SK-N-SH (cell line): ENCODE measurements around the gene CAPN11.

Experiments
- CHD2 ChIP-seq: fragments of 150-350 bp; IDR thresholded peaks from 2 replicates; pipeline ENCODE4 v1.6.1; 2018; ENCODE audit warnings: low read length; ENCODE audit not compliant: partially characterized antibody
- GATA2 ChIP-seq: sonication (generic); formaldehyde crosslinking; IDR thresholded peaks from 2 replicates; pipeline ENCODE4 v1.5.0; 2020; ENCODE audit warnings: mild to moderate bottlenecking, missing genetic modification reagents
- RAD21 ChIP-seq: IDR thresholded peaks from 2 replicates; pipeline ENCODE4 v1.6.1; 2012; ENCODE audit warnings: mild to moderate bottlenecking, low read length
- RCOR1 ChIP-seq: fragments of 150-350 bp; IDR thresholded peaks from 2 replicates; pipeline ENCODE4 v1.6.1; 2017; ENCODE audit warnings: antibody characterized with exemption, low read length
- SIN3A ChIP-seq: IDR thresholded peaks from 2 replicates; pipeline ENCODE4 v1.6.1; 2012; ENCODE audit warnings: low read depth, mild to moderate bottlenecking, low read length, moderate library complexity, borderline replicate concordance
- TF ChIP-seq, protein P1 (sequence below): fragments of 200-600 bp; sonication (generic); IDR thresholded peaks from 2 replicates; pipeline ENCODE4 v1.6.1; 2017; ENCODE audit warnings: antibody characterized with exemption, mild to moderate bottlenecking, moderate library complexity

DNA sequence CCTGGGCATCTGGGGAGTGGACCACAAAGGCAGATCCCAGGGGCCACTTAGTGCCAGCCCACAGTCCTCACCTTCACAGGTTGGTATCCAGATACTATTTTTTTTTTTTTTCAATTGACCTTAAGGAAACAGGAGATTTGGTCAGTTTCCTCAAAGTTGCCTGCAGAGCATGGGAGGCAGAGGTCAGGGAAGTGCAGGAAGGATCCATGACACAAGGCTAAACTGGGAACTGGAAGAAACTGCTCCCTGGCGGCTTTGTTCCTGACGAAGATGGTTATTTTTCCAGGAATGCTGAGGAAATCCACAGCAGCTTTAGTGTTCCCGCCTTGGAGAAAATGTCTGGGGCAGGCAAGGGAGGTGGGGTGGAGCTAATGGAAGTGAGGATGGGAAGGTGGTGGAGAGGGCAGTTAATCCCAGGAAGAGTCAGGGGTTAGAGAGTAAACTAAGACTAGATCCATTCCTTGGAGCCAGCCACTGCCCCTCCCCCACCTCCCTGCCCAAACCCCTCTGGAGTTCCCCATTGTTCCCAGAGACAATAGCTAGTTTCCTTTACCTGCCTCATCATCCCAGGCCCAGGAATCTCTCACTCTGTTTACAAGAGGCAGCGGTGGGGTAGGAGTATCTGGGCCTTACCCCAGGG lies 43.8 kb downstream of the CAPN11 start:
- TF ChIP-seq RCOR1 (no peak), CHD2 (no peak), SIN3A (no peak), GATA2 (CRISPR knock-in tag) (no peak), RAD21 (no peak)
- TF ChIP-seq, protein P1, sequence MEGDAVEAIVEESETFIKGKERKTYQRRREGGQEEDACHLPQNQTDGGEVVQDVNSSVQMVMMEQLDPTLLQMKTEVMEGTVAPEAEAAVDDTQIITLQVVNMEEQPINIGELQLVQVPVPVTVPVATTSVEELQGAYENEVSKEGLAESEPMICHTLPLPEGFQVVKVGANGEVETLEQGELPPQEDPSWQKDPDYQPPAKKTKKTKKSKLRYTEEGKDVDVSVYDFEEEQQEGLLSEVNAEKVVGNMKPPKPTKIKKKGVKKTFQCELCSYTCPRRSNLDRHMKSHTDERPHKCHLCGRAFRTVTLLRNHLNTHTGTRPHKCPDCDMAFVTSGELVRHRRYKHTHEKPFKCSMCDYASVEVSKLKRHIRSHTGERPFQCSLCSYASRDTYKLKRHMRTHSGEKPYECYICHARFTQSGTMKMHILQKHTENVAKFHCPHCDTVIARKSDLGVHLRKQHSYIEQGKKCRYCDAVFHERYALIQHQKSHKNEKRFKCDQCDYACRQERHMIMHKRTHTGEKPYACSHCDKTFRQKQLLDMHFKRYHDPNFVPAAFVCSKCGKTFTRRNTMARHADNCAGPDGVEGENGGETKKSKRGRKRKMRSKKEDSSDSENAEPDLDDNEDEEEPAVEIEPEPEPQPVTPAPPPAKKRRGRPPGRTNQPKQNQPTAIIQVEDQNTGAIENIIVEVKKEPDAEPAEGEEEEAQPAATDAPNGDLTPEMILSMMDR, result no peak
